GM19455 (cell line): ENCODE results near the gene THOP1.
A peak's percentile ranks its signal among the peaks of the same experiment; 100 is the strongest.

ENCODE experiments used
- ATAC-seq: cut with Tn5 transposase; IDR thresholded peaks from one replicate; pipeline ENCODE4 v1.9.1; 2021; ENCODE audit not compliant: unreplicated experiment

THOP1 gene

DNA sequence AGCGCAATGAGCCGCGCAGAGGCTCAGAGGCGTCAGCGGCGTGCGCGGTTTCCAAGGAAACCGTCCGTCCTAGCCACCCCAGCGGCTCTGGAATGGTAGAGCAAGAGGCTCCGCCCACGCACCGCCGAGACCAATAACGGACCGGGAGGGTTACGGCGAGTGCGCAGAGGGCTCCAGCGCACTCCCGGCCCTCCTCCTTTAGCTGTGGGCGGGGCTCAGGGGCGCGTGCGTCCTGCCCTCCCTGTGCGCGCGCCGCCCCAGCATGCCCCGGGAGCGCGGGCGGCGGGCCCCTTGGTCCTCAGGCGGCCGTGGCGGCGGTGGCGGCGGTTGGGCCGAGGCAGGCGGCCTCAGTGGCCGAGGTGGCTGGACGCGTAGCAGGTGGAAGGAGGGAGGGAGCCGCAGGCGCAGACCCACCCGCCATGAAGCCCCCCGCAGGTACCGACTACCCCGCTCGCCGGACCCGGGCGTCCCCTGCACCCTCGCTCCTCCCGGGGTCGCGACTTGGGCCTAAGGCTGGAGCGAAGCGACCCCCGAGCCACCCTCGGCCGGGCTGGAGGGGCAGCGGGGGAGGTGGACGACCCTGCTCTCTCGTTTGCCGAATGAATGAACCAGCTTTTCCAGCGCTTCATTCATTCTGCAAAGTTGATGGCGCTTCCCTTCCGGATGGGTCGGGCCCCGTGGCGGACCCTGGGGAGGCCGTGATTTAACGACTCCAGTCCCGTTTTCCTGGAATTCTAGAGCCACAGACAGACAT lies at the start of gene THOP1:
THOP1 (plus strand) TSS at position 260 of the 754 bp plus-strand sequence; CDS start at position 420, 160 bp downstream.
- ATAC-seq = peak; percentile 53

DNA sequence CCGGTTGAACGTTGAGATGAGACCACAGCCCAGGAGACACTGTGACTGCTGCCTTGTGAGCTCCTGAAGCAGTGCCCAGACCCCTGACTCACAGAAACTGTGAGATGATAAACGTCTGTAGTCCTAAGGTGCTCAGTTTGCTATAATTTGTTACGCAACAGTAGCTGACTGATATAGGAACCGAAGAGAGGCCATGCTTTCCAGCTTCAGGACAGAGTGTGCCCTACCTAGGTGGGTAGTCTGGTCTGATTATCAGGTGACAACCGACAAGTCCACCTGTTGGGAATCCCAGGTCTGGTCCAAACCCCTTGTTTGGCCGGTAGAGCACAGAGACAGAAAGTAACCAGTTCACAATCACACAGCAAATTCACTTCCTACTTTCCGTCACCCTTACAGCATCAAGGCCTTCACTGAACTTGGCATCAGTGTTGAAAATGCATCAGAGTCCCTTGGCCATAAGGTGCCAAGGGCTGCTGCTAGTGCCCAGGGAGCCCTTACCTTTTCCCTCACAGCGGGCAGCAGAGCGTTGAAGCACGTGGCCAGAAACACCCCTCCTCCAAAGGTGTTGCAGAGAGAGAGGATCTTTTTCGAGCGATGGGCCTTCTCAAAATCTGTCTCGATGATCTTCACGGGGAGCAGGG lies 48.6 kb upstream of the THOP1 start:
- no peak for ATAC-seq

DNA sequence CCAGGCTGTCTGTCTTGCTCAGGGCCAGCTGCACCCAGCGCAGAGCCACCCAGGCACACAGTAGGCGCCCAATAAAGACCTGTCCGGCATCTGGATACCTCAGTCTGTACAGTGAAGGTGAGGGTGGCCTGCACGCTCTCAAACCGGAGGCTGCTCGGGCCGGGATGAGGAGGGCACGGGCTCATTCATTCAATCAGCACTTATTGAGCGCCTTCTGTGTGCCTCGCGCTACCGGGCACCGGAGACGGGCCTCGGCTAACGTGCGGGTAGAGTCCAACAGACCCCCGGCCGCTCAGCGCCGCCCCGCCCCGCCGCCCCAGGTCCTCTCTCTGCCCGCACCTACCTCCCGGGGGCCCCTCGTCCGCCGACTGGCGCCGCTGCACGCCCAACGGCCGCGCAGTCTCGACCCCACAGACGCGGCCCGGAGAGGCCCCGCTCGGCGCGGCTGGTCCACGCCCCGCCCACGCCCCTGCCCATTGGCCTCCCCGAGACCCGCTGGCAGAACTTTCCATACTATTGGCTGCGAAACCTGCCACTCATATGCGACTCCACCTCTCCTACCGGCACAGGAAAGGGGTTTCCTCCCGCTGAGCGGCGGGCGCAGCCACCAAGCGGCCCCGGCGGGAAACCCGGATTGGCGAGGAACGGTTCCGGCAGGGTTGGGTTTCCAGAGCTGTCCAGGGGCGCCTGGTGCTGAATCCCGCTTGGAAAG lies 45.5 kb upstream of the THOP1 start, which contains the start of gene SLC39A3:
SLC39A3 (minus strand) TSS at position 416 of the 712 bp plus-strand sequence. CDS start 2,760 bp downstream, outside the sequence.
- peak; percentile 86 for ATAC-seq

DNA sequence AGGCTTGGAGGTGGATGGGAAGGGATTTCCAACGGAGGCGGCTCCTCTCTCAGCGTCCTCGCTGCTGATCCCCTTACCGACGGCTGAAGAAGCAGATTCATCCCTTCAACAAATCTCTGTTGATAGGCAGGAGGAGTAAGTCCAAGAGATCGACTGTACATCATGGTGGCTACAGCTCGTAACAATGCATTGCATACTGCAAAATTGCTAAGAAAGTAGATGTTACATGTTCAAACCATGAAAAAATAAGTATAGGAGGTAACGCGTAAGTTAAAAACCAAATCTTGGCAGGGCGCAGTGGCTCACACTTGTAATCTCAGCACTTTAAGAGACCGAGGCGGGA lies 45.0 kb upstream of the THOP1 start:
- ATAC-seq = no peak

DNA sequence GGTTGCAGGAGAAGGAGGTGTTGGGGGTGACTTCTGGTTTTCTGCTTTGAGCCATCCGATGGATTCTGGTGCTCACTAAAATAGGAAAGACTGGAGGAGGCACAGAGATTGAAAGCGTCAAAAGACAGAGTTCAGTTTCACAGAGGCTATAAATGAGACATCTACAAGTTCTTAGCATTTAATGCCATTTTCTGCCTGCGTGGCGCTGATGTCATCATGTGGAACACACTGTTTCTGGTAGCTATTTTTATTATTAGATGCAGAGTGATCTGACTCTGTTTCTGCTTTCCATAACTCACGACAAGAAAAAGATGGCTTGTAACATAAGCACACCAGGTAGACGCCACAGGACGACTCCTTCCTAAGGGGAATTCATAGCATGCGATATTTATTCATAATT lies 42.2 kb upstream of the THOP1 start:
- ATAC-seq = no peak

DNA sequence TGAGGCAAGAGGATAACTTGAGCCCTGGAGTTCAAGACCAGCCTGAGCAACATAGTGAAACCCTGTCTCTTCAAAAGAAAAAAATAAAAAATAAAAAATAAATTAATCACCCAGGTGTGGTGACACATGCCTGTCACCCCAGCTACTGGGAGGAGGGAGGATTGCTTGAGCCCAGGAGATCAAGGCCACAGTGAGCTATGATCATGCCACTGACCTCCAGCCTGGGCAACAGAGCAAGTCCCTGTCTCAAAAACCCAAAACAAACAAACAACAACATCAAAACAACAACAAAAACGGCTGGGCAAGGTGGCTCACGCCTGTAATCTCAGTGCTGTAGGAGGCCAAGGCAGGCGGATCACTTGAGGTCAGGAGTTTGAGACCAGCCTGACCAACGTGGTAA lies 41.2 kb upstream of the THOP1 start:
- ATAC-seq = no peak

DNA sequence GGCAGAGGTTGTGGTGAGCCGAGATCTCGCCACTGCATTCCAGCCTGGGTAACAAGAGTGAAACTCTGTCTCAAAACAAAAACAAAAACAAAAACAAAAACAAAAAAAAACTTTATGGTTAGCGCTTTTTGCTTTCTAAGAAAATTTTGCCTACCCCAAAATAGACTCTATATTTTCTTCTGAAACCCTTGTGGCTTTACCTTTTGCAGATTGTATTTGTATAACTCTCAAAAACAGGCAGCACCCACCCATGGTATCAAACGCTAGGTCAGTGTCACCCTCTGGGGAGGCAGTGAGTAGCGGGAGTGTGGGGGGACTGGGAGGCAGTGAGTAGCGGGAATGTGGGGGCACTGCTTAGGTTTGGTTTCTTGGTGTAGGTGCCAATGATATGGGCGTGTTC lies 38.0 kb upstream of the THOP1 start:
- no peak for ATAC-seq

DNA sequence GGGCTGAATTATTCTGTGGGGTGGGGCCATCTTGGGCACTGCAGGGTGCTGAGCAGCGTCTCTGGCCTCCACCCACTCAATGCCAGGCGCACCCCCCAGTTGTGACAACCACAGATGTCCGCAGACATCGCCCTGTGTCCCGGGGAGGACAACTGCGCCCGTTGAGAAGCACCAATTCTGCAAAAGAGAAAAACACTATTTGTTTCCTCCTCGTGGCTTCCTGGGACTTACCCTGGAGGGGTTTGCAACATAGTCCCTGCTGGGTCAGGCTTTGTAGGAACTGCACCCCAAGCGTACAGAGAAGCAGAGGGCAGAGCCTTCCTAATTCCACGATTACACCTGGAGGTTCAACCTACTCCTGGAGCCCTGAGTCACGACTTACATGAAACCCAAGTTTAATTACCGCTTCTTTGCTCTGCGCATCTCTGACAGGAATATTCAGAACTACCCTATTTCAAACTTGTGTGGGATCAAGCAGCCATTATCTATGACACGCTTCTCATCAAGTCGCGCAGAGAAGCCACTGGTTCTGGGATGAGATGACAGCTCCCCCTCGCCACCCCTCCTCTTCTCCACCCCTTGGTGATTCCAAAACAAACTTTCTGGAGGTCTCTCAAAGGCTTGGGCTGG lies 34.4 kb upstream of the THOP1 start:
- ATAC-seq = no peak

DNA sequence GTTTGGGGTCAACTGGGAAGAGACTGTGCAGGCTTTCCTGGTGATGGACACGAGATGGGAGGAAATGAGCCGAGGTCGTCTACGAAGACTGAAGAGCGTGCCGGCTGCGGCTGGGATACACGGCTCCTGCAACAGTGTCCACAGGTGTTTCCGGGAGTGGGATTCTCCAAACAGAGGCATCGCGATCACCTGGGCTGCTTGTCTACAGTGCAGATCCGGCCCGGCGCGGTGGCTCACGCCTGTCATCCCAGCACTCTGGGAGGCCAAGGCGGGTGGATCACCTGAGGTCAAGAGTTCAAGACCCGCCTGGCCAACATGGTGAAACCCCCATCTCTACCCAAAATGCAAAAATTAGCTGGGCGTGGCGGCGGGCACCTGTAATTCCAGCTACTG lies 33.9 kb upstream of the THOP1 start:
- ATAC-seq = no peak

DNA sequence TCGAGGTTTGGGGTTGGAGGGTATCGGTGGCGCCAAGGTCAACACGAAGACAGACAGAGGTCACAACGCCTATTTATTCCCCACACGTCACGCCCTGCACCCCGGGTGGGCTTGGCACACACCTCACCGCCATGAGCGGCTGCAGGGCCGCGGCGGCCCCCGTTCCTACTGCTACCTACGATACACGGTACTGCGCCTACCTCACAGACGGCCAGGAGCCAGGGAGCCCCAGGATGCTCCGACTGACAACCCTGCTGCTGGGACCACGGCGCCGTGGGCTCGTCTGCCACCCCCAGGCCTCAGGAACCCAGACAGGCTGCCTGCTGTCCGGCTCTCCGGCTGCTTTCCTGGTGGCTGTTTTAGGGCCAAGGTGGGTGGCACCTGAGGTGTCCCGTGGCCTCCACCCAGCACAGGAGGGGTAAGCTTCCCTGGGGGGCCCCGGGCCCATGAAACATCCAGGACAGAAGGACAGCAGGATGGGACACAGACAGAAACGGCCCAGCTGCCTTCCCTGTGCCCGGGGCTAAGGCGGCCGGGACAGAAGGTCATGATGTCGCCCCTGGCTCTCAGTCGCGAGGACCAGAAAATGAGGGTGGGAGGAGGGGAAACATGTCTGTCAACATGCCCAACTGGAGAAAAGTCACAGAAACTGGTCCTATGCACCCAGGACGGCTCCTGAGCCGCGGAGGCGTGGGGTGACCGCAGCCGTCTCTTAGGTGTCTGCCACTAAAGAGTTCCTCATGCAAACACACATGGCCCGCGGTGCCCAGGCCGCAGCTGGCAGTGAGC lies 30.4 kb upstream of the THOP1 start:
- no peak for ATAC-seq

DNA sequence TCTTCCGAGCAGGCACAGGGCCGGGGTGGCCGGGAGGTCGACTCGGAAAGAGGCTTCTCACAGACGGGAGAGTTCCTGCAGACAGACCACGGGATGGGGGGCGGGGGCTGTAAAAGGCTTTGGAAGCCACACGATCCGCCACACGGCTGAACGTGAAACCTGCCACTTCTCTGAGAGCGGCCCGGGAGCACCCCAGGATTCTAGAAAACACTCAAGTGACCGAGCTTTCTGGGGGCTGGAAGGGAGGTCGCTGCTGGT lies 29.9 kb upstream of the THOP1 start:
- no peak for ATAC-seq

DNA sequence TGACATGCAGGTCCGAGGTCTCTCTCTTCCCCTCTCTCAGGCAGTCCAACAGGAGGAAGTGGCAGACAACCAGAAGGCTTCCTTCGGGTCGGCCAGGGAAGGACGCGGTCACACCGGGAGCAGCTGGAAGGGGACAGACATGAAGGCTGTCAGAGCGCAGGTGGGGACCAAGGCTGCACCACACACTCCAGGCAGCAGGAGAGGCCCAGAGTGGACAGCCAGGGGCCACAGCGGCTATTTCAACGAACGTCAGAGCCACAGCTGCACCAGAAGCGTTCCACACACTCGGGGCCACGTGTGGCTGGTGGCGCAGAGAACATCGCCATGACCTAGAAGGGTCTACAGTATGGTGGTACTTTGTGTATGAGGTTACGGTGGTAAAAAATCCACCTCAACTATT lies 29.5 kb upstream of the THOP1 start:
- no peak for ATAC-seq

DNA sequence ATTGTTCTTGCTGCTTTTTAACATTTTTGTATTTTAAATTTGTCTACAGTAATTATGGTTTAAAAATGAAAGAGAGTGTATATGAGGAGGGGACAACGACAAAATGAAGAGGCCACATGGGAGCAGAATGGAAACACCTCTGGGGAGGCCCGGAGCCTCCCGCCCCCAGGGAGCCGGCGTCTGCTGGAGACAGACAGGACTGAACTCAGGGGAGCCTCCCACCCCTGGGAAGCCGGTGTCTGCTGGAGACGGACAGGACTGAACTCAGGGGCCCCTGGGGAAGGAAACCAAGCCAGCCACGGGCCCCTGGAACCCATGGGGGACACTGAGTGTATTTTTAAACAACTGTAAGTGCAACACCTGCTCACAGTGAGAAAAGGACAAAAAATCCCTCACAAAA lies 28.8 kb upstream of the THOP1 start:
- ATAC-seq = no peak

DNA sequence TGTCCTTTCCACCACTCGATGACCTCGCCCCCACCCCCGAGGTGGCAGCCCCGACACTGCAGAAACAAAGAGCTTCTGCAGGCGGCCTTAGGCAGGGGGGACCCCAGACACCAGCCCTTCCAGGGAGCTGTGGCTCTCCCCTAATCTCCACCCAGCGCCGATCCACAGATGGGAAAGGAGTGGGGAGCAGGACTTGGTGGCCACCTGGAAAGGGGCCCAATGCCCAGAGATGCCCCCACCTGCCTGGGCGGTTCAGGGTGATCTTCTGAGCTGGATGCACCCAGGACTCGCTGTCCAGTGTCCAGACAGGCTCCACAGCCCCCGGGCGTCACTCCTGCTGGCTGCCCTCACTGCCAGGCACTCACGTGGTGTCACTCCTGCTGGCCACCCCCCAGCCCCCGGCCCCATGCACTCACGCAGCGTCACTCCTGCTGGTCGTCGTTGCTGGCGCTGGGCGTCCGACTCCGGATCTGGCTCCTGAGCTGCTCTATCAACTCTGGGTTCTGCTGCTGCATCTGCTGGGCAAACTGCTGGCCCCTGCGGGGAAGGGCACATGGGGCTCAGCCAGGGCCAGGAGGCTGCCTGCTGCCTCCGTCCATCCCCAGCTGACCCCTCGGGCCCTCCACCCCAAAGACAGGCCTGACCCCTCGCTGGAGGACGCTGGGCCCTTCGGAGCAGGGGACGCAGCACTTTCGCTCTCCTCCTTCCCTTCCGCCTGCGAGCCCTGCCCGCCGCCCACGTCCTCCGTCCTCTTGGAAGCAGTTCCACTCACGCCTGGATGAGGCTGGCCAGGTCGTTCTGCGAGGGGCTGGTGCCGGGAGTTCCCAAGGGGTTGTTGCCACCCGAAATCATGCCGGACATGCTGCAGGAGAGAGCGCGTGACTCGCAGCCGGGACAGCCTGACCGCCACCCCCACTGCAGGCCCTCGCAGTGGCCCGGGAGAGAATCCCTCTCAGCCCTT lies 28.1 kb upstream of the THOP1 start:
- no peak for ATAC-seq

DNA sequence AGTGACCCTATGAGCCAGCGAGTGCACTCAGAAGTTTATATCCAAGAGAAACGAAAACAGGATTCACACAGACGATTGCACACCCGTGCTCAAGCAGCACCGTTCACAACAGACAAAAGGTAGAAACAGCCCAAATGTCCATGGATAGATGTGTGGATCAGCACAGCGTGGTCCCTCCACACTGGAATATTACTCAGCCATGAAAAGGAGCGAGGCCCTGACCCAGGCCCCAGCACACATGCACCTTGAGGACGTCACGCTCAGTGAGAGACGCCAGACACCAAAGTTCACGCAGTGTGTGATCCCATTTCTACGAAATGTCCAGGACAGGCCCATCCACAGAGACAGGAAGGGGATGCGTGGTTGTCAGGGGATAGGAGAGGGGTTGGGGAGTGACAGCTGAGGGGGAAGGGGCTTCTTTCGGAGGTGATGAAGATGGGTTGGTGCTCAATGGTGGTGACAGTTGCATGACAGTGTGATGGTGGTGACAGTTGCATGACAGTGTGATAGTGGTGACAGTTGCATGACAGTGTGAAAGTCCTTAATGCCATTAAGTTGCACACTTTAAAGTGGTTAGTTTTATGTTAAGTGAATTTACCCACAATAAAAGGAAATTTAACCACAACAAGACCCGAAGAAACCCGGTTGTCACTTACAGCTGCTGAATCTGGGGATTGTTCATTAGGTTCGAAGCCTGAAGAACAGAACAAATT lies 26.5 kb upstream of the THOP1 start:
- no peak for ATAC-seq

DNA sequence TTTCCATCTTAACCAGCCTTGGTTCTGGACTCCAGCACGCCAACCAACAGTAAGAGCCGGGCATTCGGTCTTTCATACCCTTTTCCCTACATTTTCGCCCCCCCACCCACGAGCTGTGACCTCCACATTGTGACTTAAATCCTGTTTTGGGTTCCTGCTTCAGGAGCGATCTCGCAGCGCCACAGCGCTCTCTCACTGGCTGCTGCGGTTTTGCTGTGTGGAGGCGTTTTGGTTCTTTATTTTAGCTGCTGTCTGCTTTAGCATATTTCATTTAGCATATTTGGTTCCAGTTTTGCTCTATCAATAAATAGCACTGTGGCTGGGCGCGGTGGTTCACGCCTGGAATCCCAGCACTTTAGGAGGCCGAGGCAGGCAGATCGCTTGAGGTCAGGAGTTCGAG lies 25.9 kb upstream of the THOP1 start:
- ATAC-seq = no peak

DNA sequence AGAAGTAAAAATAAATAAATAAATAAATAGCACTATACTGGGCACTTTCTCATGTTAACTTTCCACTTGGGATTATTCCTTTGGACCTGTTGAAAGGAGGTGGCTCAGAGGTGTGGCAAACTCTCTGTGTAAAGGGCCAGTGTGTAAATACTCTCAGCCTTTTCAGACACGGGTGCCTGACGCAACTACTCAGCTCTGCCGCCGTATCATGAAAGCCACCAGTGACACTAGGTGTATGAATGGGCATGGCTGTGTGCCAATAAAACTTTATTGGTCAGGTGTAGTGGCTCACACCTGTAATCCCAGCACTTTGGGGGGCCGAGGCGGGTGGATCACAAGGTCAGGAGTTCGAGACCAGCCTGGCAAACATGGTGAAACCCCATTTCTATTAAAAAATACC lies 25.3 kb upstream of the THOP1 start:
- ATAC-seq = no peak

DNA sequence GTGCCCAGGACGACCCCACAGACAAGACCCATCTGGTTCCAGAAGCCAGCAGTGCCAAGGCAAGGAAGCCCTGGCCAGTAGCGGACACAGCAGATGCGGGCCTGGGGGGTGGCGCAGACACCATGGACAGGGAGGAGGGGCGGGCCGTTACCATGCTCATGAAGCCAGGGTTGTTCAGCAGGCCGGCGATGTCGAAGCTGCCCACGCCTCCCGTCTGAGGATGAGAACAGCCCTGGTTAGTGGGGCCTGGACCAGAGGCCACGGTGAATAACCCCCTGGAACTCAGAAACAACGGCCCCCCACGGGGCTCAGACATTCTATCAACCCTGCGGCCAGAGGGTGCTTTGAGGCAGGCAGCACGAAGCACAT lies 24.0 kb upstream of the THOP1 start:
- ATAC-seq = no peak
